Measurements from ENCODE around the gene TMEM131L.

The TMEM131L gene

GRCh38 chr4:153509724-153510123, 43.6 kb downstream of the TMEM131L start:
- no peak for DNase-seq (ENCODE audit: insufficient read length, low spot score)
- no peak for TF ChIP-seq POLR2AphosphoS5 (IDR thresholded peaks at IDR 0.05; ENCODE audit: low read depth, low read length)
- no peak for TF ChIP-seq POU2F2 (IDR thresholded peaks at IDR 0.05; ENCODE audit: low read depth, low read length)
- TF ChIP-seq PAX5 (IDR thresholded peaks at IDR 0.05; ENCODE audit: insufficient read depth, low read length, severe bottlenecking), result no peak
- TF ChIP-seq POLR2A (IDR thresholded peaks at IDR 0.05; ENCODE audit: low read depth, low read length), result no peak
- TF ChIP-seq TAF1 (IDR thresholded peaks at IDR 0.05; ENCODE audit: low read depth, low read length), result no peak
- no peak for TF ChIP-seq SPI1 (IDR thresholded peaks at IDR 0.05; ENCODE audit: low read depth, low read length)
- no peak for FAIRE-seq

GRCh38 chr4:153510252-153511001, 44.3 kb downstream of the TMEM131L start:
- no peak for DNase-seq (ENCODE audit: insufficient read length, low spot score)
- no peak for FAIRE-seq
- TF ChIP-seq PAX5 (IDR thresholded peaks at IDR 0.05; ENCODE audit: insufficient read depth, low read length, severe bottlenecking) (no peak), TAF1 (IDR thresholded peaks at IDR 0.05; ENCODE audit: low read depth, low read length) (no peak), POLR2A (IDR thresholded peaks at IDR 0.05; ENCODE audit: low read depth, low read length) (no peak), POLR2AphosphoS5 (IDR thresholded peaks at IDR 0.05; ENCODE audit: low read depth, low read length) (no peak), SPI1 (IDR thresholded peaks at IDR 0.05; ENCODE audit: low read depth, low read length) (no peak), POU2F2 (IDR thresholded peaks at IDR 0.05; ENCODE audit: low read depth, low read length) (no peak)

- FAIRE-seq (peak; percentile 48), DNase-seq (ENCODE audit: insufficient read length, low spot score) (no peak)
- TF ChIP-seq TAF1 (IDR thresholded peaks at IDR 0.05; ENCODE audit: low read depth, low read length) (no peak), POU2F2 (IDR thresholded peaks at IDR 0.05; ENCODE audit: low read depth, low read length) (no peak), PAX5 (IDR thresholded peaks at IDR 0.05; ENCODE audit: insufficient read depth, low read length, severe bottlenecking) (no peak)
Measured at GRCh38 chr4:153511104-153511503, 44.9 kb downstream of the TMEM131L start.

GRCh38 chr4:153512162-153512852, 46.1 kb downstream of the TMEM131L start:
- DNase-seq (ENCODE audit: insufficient read length, low spot score), result no peak
- TF ChIP-seq PAX5 (IDR thresholded peaks at IDR 0.05; ENCODE audit: insufficient read depth, low read length, severe bottlenecking), result no peak
- no peak for TF ChIP-seq POLR2AphosphoS5 (IDR thresholded peaks at IDR 0.05; ENCODE audit: low read depth, low read length)
- peak; percentile 5 for FAIRE-seq

- FAIRE-seq (no peak), DNase-seq (ENCODE audit: insufficient read length, low spot score) (no peak)
- no peak for TF ChIP-seq POU2F2 (IDR thresholded peaks at IDR 0.05; ENCODE audit: low read depth, low read length)
- TF ChIP-seq TAF1 (IDR thresholded peaks at IDR 0.05; ENCODE audit: low read depth, low read length), result no peak
- TF ChIP-seq POLR2A (IDR thresholded peaks at IDR 0.05; ENCODE audit: low read depth, low read length), result no peak
- no peak for TF ChIP-seq POLR2AphosphoS5 (IDR thresholded peaks at IDR 0.05; ENCODE audit: low read depth, low read length)
- TF ChIP-seq SPI1 (IDR thresholded peaks at IDR 0.05; ENCODE audit: low read depth, low read length), result no peak
- no peak for TF ChIP-seq PAX5 (IDR thresholded peaks at IDR 0.05; ENCODE audit: insufficient read depth, low read length, severe bottlenecking)
Measured at GRCh38 chr4:153512952-153513500, 46.9 kb downstream of the TMEM131L start.

- no peak for TF ChIP-seq POLR2AphosphoS5 (IDR thresholded peaks at IDR 0.05; ENCODE audit: low read depth, low read length)
- no peak for TF ChIP-seq POU2F2 (IDR thresholded peaks at IDR 0.05; ENCODE audit: low read depth, low read length)
- TF ChIP-seq TAF1 (IDR thresholded peaks at IDR 0.05; ENCODE audit: low read depth, low read length), result no peak
- no peak for TF ChIP-seq POLR2A (IDR thresholded peaks at IDR 0.05; ENCODE audit: low read depth, low read length)
- TF ChIP-seq SPI1 (IDR thresholded peaks at IDR 0.05; ENCODE audit: low read depth, low read length), result no peak
- TF ChIP-seq PAX5 (IDR thresholded peaks at IDR 0.05; ENCODE audit: insufficient read depth, low read length, severe bottlenecking), result no peak
- DNase-seq (ENCODE audit: insufficient read length, low spot score), result no peak
- FAIRE-seq, result peak; percentile 65
Measured at GRCh38 chr4:153513596-153513995, 47.4 kb downstream of the TMEM131L start.

- DNase-seq (ENCODE audit: insufficient read length, low spot score) (no peak), FAIRE-seq (no peak)
- TF ChIP-seq TAF1 (IDR thresholded peaks at IDR 0.05; ENCODE audit: low read depth, low read length) (no peak), PAX5 (IDR thresholded peaks at IDR 0.05; ENCODE audit: insufficient read depth, low read length, severe bottlenecking) (no peak), POU2F2 (IDR thresholded peaks at IDR 0.05; ENCODE audit: low read depth, low read length) (no peak), POLR2AphosphoS5 (IDR thresholded peaks at IDR 0.05; ENCODE audit: low read depth, low read length) (no peak), SPI1 (IDR thresholded peaks at IDR 0.05; ENCODE audit: low read depth, low read length) (no peak), POLR2A (IDR thresholded peaks at IDR 0.05; ENCODE audit: low read depth, low read length) (no peak)
Measured at GRCh38 chr4:153514001-153514526, 47.9 kb downstream of the TMEM131L start.

- no peak for TF ChIP-seq POU2F2 (IDR thresholded peaks at IDR 0.05; ENCODE audit: low read depth, low read length)
- TF ChIP-seq POLR2A (IDR thresholded peaks at IDR 0.05; ENCODE audit: low read depth, low read length), result no peak
- TF ChIP-seq POLR2AphosphoS5 (IDR thresholded peaks at IDR 0.05; ENCODE audit: low read depth, low read length), result no peak
- no peak for TF ChIP-seq TAF1 (IDR thresholded peaks at IDR 0.05; ENCODE audit: low read depth, low read length)
- no peak for TF ChIP-seq SPI1 (IDR thresholded peaks at IDR 0.05; ENCODE audit: low read depth, low read length)
- TF ChIP-seq PAX5 (IDR thresholded peaks at IDR 0.05; ENCODE audit: insufficient read depth, low read length, severe bottlenecking), result no peak
- no peak for FAIRE-seq
- DNase-seq (ENCODE audit: insufficient read length, low spot score), result no peak
Measured at GRCh38 chr4:153514688-153515426, 48.7 kb downstream of the TMEM131L start.

GRCh38 chr4:153517159-153517558, 51.0 kb downstream of the TMEM131L start:
- DNase-seq (ENCODE audit: insufficient read length, low spot score) (no peak), FAIRE-seq (no peak)
- TF ChIP-seq POLR2AphosphoS5 (IDR thresholded peaks at IDR 0.05; ENCODE audit: low read depth, low read length) (no peak), POU2F2 (IDR thresholded peaks at IDR 0.05; ENCODE audit: low read depth, low read length) (no peak), POLR2A (IDR thresholded peaks at IDR 0.05; ENCODE audit: low read depth, low read length) (no peak), SPI1 (IDR thresholded peaks at IDR 0.05; ENCODE audit: low read depth, low read length) (no peak)
